ENCODE measurements around the gene ARID4A.
"Not testable (repeated sequence)": the region's sequence is repeated elsewhere in the genome, so short reads cannot be mapped to it uniquely, and the experiment has no call there.

ARID4A gene, protein sequence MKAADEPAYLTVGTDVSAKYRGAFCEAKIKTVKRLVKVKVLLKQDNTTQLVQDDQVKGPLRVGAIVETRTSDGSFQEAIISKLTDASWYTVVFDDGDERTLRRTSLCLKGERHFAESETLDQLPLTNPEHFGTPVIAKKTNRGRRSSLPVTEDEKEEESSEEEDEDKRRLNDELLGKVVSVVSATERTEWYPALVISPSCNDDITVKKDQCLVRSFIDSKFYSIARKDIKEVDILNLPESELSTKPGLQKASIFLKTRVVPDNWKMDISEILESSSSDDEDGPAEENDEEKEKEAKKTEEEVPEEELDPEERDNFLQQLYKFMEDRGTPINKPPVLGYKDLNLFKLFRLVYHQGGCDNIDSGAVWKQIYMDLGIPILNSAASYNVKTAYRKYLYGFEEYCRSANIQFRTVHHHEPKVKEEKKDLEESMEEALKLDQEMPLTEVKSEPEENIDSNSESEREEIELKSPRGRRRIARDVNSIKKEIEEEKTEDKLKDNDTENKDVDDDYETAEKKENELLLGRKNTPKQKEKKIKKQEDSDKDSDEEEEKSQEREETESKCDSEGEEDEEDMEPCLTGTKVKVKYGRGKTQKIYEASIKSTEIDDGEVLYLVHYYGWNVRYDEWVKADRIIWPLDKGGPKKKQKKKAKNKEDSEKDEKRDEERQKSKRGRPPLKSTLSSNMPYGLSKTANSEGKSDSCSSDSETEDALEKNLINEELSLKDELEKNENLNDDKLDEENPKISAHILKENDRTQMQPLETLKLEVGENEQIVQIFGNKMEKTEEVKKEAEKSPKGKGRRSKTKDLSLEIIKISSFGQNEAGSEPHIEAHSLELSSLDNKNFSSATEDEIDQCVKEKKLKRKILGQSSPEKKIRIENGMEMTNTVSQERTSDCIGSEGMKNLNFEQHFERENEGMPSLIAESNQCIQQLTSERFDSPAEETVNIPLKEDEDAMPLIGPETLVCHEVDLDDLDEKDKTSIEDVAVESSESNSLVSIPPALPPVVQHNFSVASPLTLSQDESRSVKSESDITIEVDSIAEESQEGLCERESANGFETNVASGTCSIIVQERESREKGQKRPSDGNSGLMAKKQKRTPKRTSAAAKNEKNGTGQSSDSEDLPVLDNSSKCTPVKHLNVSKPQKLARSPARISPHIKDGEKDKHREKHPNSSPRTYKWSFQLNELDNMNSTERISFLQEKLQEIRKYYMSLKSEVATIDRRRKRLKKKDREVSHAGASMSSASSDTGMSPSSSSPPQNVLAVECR

DNA sequence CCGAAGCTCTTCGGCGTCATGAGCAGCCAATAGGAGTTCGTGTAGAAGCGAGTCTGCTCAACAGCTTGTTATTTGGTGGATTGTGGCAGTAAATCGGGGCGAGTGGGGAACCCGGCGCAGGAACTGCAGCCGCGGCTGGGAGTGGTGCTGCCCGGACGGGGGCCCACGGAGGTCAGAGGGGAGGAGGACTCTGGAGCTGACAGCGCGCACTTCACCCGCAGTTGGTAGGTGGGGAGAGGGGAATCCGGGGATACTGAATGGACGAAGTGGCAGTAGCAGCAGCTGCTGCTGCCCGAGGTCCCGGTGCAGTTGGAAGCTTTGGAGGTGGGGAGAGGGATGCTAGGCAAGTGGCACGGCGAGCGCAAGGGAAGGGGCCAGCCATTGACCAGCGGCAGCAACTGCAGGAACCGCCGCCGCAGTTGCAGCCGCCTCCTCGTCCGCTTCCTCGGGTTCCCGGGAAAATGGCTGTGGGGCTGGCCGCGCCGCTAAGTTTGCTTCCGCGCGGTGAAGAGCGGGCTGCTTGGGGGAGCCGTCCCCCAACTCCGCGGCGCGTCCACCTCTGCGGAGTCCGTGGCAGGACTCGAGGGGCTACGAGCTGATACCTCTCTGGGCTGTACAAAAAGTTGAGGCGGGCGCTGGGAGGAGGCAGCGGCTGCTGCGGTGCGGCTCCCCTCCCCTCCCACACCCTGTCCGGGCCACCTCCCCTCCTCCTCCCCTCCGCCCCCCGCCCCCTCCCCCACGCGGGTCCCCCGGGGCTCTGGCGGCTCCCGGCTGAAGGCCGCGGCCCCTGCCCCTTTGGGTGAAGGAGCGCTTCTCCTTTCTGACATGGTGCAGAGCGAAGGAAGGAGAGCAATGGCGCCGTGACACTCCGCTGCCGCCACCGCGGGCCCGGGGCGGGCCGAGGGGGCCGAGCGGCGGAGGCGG lies at the start of gene ARID4A:
TSS of gene ARID4A (plus strand) at position 79 of the 924 bp plus-strand sequence. CDS start 1,300 bp downstream, outside the sequence.
- in situ Hi-C loops (cut with MboI; ENCODE audit: low sequenced_read_pairs) = no loop called here

DNA sequence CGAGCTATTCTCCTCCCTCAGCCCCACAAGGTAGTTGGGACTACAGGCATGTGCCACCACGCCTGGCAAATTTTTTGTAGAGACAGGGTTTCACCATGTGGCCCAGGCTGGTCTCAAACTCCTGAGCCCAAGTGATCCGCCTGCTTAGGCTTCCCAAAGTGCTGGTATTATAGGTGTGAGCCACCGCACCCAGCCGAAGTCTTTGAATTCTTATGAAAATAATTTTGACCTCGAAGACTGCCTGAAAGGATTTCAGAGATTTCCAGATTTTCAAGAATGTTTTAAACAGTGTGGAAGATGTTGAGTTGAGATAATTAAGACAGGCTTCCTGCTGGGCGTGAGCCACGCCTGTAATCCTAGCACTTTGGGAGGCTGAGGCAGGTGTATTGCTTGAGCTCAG lies 48.7 kb upstream of the ARID4A start:
- in situ Hi-C loops (cut with MboI; ENCODE audit: low sequenced_read_pairs) = no loop called here

DNA sequence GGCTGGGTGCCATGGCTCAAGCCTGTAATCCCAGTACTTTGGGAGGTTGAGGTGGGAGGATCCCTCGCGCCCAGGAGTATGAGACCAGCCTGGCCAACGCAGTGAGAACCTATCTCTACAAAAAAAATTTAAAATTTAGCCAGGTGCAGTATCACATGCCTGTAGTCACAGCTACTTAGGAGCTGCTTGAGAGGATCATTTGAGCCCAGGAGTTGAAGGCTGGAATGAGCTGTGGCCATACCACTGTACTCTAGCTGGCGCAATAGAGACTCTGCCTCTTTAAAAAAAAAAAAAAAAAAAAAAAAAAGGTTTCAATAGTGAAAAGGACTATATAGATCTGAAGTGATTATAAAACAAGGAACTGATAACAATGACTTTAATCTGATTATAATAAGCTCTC lies 40.2 kb upstream of the ARID4A start:
- in situ Hi-C loops (cut with MboI; ENCODE audit: low sequenced_read_pairs) = no loop called here

DNA sequence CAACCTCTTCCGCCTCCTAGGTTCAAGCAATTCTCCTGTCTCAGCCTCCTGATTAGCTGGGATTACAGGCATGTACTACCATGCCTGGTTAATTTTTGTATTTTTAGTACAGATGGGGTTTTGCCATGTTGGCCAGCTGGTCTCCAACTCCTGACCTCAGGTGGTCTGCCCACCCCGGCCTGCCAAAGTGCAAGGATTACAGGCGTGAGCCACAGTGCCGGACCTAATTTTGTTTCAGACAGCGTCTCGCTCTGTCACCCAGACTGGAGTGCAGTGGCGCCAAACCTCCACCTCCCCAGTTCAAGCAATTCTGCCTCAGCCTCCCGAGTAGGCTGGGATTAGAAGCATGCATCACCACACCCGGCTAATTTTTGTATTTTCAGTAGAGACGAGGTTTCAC lies 36.4 kb upstream of the ARID4A start:
- in situ Hi-C loops (cut with MboI; ENCODE audit: low sequenced_read_pairs) = not testable (repeated sequence)

DNA sequence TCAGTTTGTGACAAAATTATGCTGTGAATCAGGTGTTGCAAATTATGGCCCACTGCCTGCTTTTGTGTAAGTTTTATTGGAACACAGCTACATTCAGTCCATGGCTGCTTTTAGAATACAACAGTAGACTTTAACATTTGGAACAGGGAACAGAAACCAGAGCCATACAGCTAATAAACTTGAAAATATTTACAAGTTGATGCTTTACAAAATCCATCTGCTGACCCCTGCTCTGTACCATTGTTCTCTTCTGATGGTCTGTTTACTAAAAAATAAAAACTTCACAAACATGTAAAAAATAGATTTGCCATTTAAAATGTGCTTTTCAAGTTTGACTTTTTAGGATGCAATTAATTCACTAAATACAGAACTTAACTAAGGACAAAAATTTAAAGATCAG lies 33.0 kb upstream of the ARID4A start:
- in situ Hi-C loops (cut with MboI; ENCODE audit: low sequenced_read_pairs) = no loop called here

DNA sequence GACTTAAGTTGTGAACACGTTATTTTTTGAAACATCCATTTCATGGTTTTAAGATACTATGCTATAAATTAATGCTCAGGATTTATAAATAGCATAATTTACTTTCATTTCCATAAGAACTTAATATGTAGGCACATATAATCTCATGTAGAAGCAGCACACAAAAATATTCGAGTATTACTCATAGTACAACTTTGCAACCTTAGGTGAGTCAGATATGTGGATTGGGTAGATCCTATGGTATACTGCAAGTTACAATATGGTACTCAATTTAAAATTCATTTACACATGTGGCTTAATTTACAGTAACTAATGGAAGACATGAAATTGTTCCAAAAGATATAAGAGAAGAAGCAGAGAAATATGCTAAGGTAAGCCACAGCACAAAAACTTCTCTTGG lies 27.7 kb upstream of the ARID4A start:
- in situ Hi-C loops (cut with MboI; ENCODE audit: low sequenced_read_pairs) = no loop called here

DNA sequence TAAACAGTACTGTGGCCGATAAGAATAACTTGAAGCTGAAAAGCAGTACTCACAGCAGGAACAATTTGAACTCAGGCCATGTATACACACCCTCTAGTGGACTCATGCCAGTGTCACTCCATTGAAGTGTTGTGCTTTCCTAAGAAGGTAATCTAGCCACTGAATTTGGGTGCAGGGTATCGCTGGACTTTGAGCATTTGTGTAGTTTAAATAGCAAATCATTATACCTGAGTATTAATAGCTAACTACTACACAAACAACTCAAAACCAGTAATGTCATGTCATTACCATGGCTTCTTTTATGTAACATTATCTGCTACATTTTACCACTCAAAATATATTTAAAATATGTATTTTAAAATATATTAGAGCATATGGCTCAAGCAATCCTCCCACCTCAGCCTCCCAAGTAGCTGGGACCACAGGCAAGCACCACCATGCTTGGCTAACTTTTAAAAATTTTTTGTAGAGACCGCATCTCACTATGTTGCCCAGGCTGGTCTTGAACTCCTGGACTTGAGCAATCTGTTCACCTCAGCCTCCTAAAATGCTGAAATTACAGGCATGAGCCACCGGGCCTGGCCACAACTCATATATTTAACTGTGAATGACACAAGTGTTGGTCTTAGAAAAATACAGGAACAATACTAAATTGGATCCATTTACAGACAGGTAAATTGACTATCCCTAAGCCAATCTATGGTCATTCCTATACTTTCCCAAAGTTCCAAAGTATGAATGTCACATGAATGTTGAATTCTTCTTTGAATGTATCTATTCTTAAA lies 25.6 kb upstream of the ARID4A start:
- in situ Hi-C loops (cut with MboI; ENCODE audit: low sequenced_read_pairs) = no loop called here

DNA sequence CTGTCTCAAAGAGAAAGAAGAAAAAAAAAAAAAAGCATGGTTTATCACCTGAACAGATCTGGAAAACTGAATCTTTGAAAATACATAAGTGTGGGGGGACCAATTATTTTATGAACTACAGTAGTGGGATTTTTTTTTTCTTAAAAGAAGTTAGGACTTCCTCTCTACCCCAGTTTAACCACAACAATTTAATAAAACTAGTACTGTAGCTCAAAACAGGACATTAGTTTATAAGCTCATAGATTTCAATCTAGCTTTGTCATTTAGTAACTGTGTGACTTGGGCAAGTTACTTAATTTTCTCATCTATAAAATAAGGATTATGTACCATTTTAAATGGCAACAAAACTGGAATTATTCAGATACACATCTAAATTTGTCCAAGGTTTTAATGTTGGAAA lies 23.5 kb upstream of the ARID4A start:
- in situ Hi-C loops (cut with MboI; ENCODE audit: low sequenced_read_pairs) = no loop called here

DNA sequence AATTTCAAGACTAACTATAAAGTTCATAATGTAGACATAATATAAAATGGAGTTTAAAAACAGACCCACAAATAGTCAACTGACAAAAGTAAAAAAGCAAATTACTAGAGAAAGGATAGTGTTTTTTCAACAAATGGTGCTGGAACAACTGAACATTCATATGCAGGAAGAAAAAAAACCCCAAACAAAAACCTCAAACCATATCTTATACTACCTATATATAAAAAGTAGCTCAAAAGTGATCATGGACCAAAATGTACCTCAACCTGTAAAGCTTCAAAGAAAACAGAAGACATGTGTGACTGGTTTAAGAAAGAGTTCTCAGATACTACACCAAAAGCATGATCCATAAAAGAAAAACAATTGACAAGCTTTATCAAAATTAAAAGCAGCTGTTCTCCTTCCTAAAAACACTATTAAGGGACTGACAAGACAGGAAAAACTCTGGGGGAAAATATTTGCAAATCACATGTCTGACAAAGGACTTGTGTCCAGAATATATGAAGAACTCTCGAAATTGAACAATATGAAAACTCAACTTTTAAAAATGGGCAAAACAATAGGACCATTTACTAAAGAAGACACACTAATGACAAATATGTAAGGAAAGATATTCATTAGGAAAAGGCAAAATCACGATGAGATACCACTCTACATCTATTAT lies 22.7 kb upstream of the ARID4A start:
- in situ Hi-C loops (cut with MboI; ENCODE audit: low sequenced_read_pairs) = no loop called here

DNA sequence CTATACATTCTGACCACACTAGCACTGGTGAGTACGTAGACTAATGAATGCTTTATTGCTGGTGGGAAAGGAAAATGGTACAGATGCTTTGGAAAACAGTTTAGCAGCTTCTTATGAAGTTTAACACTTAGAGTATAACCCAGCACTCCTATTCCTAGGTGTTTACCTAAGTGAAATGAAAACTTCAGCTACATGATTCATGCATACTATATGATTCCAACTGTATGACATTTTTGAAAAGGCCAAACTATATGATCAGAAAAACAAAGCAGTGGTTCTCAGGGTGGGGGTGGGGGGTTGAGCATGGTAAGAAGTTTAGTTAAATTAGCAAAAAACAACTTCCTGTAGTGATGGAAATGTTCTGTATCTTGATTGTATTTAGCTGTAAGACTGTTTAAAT lies 22.1 kb upstream of the ARID4A start:
- in situ Hi-C loops (cut with MboI; ENCODE audit: low sequenced_read_pairs) = no loop called here

DNA sequence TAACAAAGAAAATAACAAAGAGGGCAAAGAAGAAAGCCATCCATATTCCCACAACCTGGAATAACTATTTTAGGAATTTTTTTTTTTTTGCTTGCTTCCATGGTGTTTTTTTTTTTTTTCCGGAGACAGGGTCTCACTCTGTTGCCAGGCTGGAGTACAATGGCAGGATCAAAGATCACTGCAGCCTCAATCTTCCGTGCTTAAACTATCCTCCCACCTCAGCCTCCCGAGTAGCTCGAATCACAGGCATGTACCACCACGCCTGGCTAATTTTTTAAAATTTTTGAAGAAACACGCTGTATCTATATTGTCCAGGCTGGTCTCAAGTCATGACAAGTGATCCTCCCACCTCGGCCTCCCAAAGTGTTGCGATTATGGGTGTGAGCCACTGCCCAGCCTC lies 20.2 kb upstream of the ARID4A start:
- in situ Hi-C loops (cut with MboI; ENCODE audit: low sequenced_read_pairs) = no loop called here

DNA sequence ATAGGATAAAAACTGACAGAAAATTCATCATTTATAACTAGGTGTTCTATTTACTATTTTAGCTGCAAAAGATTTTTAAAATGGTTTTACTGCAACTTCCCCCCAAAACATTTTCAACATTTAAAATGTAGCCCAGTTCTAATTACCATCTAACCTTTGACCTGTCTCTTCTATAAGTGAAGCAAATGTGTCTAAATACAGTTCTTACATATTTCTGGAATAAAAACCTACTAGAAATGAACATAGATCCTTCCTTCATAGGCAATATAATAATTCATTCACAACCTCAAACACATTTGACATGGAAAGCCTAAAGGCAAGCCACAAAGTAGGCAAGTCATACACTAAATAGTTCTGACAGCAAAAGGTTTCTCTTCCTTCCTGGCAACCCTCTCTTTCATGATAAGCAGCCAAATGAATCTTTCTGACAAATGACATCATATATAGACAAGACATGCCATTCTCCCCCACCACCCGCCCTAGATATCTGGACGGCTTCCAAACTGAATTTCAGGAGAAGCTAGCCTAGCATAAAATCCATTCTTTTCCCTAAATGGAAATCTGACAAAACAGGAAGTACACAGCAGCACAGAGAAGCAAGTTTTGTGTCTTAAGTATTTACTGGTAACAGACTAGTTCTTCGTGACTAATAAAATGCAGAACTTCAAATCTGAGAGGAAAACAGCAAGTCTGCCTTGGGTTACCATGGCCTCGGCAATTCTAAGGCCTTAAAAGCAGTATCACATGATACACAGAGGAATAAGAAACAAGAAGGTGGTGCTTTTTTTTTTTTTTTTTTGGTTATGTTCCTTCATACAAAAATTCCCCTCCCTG lies 17.2 kb upstream of the ARID4A start:
- in situ Hi-C loops (cut with MboI; ENCODE audit: low sequenced_read_pairs) = no loop called here

DNA sequence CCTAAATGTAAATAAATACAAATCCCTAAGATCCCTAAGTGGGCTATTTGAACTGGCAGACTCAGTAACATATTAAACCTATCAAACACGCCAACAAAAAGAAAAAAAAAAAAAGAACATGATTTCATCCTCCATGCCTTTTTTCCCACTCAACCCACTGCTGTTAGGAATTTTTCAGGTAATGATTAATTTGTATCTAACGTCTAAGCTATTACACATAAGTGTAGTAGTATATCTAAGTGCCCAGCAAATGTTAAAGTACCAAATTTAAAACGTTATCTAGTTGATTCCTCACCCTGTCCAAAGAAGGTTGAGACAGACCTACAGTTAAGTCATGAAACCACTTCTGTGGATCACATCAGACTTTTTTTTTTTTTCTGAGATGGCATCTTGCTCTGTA lies 16.4 kb upstream of the ARID4A start:
- in situ Hi-C loops (cut with MboI; ENCODE audit: low sequenced_read_pairs) = no loop called here

DNA sequence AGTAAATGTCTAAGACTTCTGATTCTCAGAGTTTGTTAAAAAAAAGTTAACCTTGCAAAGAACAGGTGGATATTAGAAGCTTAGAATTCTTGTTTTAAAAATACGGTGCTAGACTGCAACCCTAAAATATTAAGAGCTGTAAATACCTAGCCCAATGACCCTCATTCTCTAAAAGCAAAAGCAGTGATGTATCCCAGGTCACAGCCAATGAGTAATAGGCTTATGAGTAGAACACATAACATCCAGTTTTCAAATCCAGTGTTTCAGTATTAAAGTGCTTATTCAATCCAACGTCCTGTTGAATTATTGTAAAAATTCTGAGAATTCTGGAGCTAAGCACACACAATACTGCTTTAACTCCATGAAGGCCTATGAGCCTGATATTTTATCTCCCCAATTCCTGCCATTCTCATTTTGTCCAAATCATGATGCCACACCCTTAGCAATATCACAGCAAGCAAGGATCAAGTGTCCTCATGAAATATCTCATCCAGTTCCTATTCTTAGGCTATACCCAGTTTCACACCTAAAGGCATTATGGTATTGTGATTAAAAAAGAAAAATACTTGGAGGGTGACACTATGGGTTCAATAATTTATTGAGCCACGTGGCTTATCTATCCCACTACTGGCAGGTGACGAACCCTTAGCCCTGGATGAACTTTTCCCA lies 15.3 kb upstream of the ARID4A start:
- in situ Hi-C loops (cut with MboI; ENCODE audit: low sequenced_read_pairs) = no loop called here

DNA sequence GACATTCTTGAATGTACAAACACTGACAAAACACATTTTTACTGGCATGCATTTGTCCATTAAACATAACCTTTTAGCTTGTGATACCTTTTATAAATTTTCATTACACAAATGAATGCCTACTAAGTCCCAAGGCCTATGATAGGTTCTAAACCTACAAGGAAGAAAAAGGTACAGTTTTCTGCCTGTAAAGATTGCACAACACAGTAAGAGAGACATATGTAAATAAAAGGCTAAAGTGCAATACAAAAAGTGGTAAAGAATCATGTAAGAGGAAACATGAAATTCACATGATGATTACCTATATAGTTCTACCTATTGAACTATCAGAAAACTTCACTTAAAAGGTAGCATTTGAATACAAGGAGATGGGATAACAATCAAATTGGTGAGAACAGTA lies 14.6 kb upstream of the ARID4A start:
- in situ Hi-C loops (cut with MboI; ENCODE audit: low sequenced_read_pairs) = no loop called here

DNA sequence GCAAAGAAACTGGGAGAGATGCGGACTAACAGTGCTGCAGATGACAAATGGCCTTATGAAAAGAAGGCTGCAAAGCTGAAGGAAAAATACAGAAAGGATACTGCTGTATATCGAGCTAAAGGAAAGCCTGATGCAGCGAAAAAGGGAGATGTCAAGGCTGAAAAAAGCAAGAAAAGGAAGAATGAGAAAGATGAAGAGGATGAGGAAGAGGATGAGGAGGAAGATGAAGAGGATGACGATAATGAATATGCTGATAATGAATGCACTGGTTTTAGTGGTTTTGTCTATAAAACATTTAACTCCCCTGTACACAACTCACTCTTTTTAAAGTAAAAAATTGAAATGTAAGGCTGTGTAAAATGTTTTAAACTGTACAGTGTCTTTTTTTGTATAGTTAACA lies 13.2 kb upstream of the ARID4A start:
- in situ Hi-C loops (cut with MboI; ENCODE audit: low sequenced_read_pairs) = no loop called here

DNA sequence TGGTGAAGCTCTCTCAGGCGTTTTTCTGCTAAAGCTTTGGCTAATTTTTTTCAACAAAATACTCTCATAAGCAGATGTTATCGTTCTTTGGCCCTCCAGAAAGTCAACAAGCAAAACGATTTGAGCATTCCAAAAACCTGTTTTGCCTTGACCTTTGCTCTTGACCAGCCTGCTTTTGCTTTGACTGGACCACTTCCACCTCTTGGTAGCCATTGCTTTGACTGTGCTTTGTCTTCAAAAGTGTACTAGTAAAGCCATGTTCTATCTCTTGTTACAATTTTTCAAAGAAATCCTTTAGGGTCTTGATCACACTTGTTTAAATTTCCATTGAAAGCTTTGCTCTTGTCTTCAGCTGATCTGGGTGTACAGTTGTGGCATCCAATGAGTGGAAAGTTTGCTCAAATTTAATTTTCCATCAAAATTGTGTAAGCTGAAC lies 10.7 kb upstream of the ARID4A start:
- in situ Hi-C loops (cut with MboI; ENCODE audit: low sequenced_read_pairs) = no loop called here
